PC-3 (cell line): ENCODE measurements around the gene PPT1. TPM values are rescaled to one million over a fixed set of nuclear protein-coding genes. Genes with fewer than 3 reads are reported as not detected.

Experiments
- ATAC-seq: fragments of 200-7000 bp; cut with Tn5 transposase; 2 replicates; pipeline ENCODE4 v1.9.1; 2020; ENCODE audit warnings: mild to moderate bottlenecking, moderate library complexity
- BruUV-seq: library from RNA; stranded (reverse); fragments of 400-500 nt; replicated peaks from 2 replicates; lab custom pipeline; 2021; lab: Mats Ljungman, UMichigan
- CTCF ChIA-PET: fragments of 300-600 bp; sonication (Branson Sonifier 250); formaldehyde crosslinking; loops from one replicate; lab custom pipeline; 2022; ENCODE audit warnings: antibody characterized with exemption; lab: Charles Lee
- POLR2A ChIA-PET: fragments of 300-600 bp; sonication (Branson Sonifier 250); formaldehyde crosslinking; loops from one replicate; lab custom pipeline; 2022; ENCODE audit warnings: antibody characterized with exemption; ENCODE audit not compliant: unreplicated experiment; lab: Charles Lee
- DNase-seq: peaks from one replicate; pipeline ENCODE4 v3.0.0-alpha.2; 2015
- H2AFZ ChIP-seq: fragments of 300-600 bp; sonication (generic); 2 replicates; pipeline ENCODE4 v1.6.0; 2016; ENCODE audit warnings: antibody characterized with exemption, low read length
- H3F3A ChIP-seq: fragments of 300-600 bp; sonication (generic); one replicate; pipeline ENCODE4 v1.6.0; 2017; ENCODE audit warnings: antibody characterized with exemption, low read length, control low read depth, mild to moderate bottlenecking; ENCODE audit not compliant: unreplicated experiment
- H3K27ac ChIP-seq: fragments of 300-600 bp; sonication (generic); 2 replicates; pipeline ENCODE4 v1.5.1; 2016; ENCODE audit warnings: mild to moderate bottlenecking, low read length
- H3K27me3 ChIP-seq: fragments of 300-600 bp; sonication (generic); 2 replicates; pipeline ENCODE4 v1.6.1; 2016; ENCODE audit warnings: low read length, mixed read lengths
- H3K36me3 ChIP-seq: fragments of 300-600 bp; sonication (generic); 2 replicates; pipeline ENCODE4 v1.6.1; 2016; ENCODE audit warnings: low read depth, mixed run types, low read length, mixed read lengths
- H3K4me1 ChIP-seq: fragments of 300-600 bp; sonication (generic); 2 replicates; pipeline ENCODE4 v1.5.1; 2016; ENCODE audit warnings: low read length; ENCODE audit not compliant: insufficient read depth
- H3K4me2 ChIP-seq: fragments of 300-600 bp; sonication (generic); 2 replicates; pipeline ENCODE4 v1.6.0; 2016; ENCODE audit warnings: low read length
- H3K4me3 ChIP-seq: fragments of 300-600 bp; sonication (generic); 2 replicates; pipeline ENCODE4 v1.5.1; 2016; ENCODE audit warnings: mild to moderate bottlenecking, low read length, mixed read lengths
- H3K79me2 ChIP-seq: fragments of 300-600 bp; sonication (generic); 2 replicates; pipeline ENCODE4 v1.6.1; 2017; ENCODE audit warnings: low read length, mixed read lengths
- H3K9ac ChIP-seq: fragments of 300-600 bp; sonication (generic); 2 replicates; pipeline ENCODE4 v1.6.0; 2016; ENCODE audit warnings: mild to moderate bottlenecking, low read length
- H3K9me2 ChIP-seq: fragments of 300-600 bp; sonication (generic); replicated peaks from 2 replicates; pipeline ENCODE4 v1.6.1; 2016; ENCODE audit warnings: mixed run types, low read length, mixed read lengths
- H3K9me3 ChIP-seq: fragments of 300-600 bp; sonication (generic); 2 replicates; pipeline ENCODE4 v1.6.1; 2016; ENCODE audit warnings: low read length, mixed read lengths
- H4K20me1 ChIP-seq: fragments of 300-600 bp; sonication (generic); 2 replicates; pipeline ENCODE4 v1.6.1; 2016; ENCODE audit warnings: low read length, mixed read lengths
- EZH2 ChIP-seq: fragments of 300-600 bp; sonication (generic); IDR thresholded peaks from one replicate; pipeline ENCODE4 v1.6.1; 2017; ENCODE audit warnings: antibody characterized with exemption, mild to moderate bottlenecking, low read length; ENCODE audit not compliant: unreplicated experiment
- EZH2phosphoT487 ChIP-seq: fragments of 300-600 bp; sonication (generic); IDR thresholded peaks from 2 replicates; pipeline ENCODE4 v1.6.1; 2018; ENCODE audit warnings: mild to moderate bottlenecking, antibody characterized with exemption, low read length, borderline replicate concordance
- intact Hi-C: fragments of 100-400 bp; cut with micrococcal nuclease; formaldehyde crosslinking; loops from 2 replicates; pipeline ENCODE4 v1.9.0; 2023
- total RNA-seq: library from RNA; depleted of rRNA; stranded (reverse); fragments of >200 nt; gene quantifications from 2 replicates; pipeline ENCODE4 v1.2.3, GENCODE V29; 2014
- TF ChIP-seq, protein P1 (sequence below): fragments of 300-600 bp; sonication (generic); conservative IDR thresholded peaks from 2 replicates; pipeline ENCODE4 v1.5.1; 2017; ENCODE audit warnings: antibody characterized with exemption, low read depth, mild to moderate bottlenecking, low read length

Gene PPT1
- total RNA-seq, 1 experiment from 2014 or later = 72.9 TPM

DNA sequence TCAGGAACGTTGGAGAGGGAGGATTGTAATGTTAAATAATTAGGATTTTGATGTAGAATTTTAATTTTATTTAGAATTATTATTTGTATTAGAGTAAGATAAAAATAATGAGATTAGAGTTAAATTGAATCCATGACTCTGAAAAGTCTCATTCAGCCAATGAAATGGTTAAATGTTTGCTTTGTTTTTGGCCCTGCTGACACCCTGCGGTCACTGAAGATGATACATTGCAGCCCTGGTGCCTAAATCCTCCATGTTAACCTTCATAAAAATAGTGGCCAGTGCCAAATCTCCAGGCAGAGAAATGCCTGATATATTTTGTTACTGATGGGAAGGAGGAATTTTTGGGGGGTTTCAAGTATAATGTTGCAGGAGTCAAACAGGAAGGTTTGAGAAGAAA is 36.8 kb upstream of the PPT1 start:
- Histone ChIP-seq H3F3A (no peaks in the 10 kb centered on the region), H3K9ac (no peak overlapping the region), H3K4me3 (no peak overlapping the region), H3K79me2 (no peaks in the 10 kb centered on the region), H3K36me3 (no peaks in the 10 kb centered on the region), H3K27me3 (no peaks in the 10 kb centered on the region), H3K4me2 (no peak overlapping the region), H4K20me1 (no peaks in the 10 kb centered on the region), H3K27ac (no peak overlapping the region), H3K4me1 (peaks cover 10% of the 10 kb centered on the region), H3K9me2 (no peaks in the 10 kb centered on the region), H3K9me3 (0 out of 2 replicates have a peak, but pooled peaks cover 5% of the 10 kb centered on the region), H2AFZ (no peak overlapping the region)
- ATAC-seq (no peak), DNase-seq (peak; percentile 31)
- ChIA-PET POLR2A (interaction anchor here (0.5 kb wide), 1 partner anchor 73 kb away, joined by 3 read pairs; no protein-coding TSS in a partner anchor), CTCF (no interaction called here)
- no TSS peak for BruUV-seq
- intact Hi-C loops = no loop called here
- TF ChIP-seq, protein P1, sequence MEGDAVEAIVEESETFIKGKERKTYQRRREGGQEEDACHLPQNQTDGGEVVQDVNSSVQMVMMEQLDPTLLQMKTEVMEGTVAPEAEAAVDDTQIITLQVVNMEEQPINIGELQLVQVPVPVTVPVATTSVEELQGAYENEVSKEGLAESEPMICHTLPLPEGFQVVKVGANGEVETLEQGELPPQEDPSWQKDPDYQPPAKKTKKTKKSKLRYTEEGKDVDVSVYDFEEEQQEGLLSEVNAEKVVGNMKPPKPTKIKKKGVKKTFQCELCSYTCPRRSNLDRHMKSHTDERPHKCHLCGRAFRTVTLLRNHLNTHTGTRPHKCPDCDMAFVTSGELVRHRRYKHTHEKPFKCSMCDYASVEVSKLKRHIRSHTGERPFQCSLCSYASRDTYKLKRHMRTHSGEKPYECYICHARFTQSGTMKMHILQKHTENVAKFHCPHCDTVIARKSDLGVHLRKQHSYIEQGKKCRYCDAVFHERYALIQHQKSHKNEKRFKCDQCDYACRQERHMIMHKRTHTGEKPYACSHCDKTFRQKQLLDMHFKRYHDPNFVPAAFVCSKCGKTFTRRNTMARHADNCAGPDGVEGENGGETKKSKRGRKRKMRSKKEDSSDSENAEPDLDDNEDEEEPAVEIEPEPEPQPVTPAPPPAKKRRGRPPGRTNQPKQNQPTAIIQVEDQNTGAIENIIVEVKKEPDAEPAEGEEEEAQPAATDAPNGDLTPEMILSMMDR = no peak
- no peak for TF ChIP-seq EZH2phosphoT487
- TF ChIP-seq EZH2 = no peak

DNA sequence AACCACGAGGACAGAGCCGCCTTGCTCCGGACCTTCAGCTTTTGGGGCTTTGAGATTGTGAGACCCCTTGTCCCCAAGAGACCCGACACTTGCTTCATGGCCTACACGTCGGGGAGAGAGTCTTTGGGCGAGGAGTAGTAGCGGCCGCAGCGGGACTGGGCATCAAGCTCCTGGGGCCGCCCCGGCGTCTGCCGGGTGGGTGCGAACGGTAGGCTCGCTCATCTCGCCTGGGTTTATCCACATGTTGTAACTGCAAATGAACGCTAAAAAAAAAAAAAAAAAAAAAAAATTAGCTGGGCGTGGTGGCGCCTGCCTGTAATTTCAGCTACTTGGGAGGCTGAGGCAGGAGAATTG is 36.2 kb upstream of the PPT1 start:
- Histone ChIP-seq H3K9ac (no peak overlapping the region), H3F3A (no peaks in the 10 kb centered on the region), H3K79me2 (no peaks in the 10 kb centered on the region), H3K27ac (no peak overlapping the region), H3K4me3 (no peak overlapping the region), H3K4me1 (peaks cover 10% of the 10 kb centered on the region), H3K9me3 (0 out of 2 replicates have a peak, but pooled peaks cover 5% of the 10 kb centered on the region), H3K36me3 (no peaks in the 10 kb centered on the region), H3K9me2 (no peaks in the 10 kb centered on the region), H2AFZ (no peak overlapping the region), H4K20me1 (no peaks in the 10 kb centered on the region), H3K4me2 (no peak overlapping the region), H3K27me3 (no peaks in the 10 kb centered on the region)
- ChIA-PET CTCF (no interaction called here), POLR2A (no interaction called here)
- no peak for TF ChIP-seq EZH2phosphoT487
- TF ChIP-seq, protein P1 = no peak
- TF ChIP-seq EZH2 = no peak
- intact Hi-C loops = no loop called here
- BruUV-seq = no TSS peak
- DNase-seq = no peak
- ATAC-seq = no peak

DNA sequence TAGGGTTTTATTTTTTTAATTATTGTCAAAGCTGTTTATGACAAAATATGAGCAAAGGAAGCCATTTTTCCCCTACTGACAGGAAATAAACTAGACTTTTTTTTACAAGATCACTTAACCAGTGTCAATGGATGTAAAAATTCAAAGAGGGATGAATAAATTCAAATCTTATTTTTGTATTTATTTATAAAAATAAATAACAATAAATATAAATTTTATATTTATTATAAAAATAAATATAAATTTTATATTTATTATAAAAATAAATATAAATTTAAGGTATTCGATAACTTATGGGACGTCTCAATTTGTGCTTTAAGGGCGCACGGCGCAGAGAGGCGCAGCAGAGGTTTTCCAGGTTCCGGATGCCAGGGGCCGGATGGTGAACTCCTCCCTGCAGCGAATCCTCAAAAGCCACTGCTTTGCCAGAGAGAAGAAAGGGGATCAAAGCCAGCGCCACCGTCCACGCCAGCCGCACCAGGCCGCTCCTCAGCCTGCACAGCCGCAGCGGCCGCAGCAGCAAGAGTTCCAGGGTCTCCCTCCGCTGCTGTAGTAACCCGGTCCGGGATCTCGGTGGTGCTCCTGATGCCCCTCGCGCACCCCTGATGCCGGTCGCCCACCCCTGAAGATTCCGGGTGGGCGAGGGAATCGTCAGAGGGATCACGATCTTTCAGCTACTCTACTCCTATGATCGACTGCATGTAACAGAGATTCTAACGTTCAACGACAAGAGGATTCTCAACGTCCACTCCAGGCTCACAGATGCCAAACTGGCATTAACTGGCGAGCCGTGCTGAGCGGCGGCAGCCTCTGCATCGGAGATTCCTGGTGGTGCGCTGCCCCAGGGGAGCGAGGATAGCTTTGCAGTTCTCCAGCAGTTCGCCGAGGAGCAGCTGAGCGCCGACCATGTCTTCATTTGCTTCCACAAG is 35.6 kb upstream of the PPT1 start:
- Histone ChIP-seq H3K27ac (no peak overlapping the region), H4K20me1 (no peaks in the 10 kb centered on the region), H3K36me3 (no peaks in the 10 kb centered on the region), H2AFZ (no peak overlapping the region), H3K9me2 (no peaks in the 10 kb centered on the region), H3F3A (no peaks in the 10 kb centered on the region), H3K4me1 (peaks cover 10% of the 10 kb centered on the region), H3K4me2 (no peak overlapping the region), H3K9me3 (0 out of 2 replicates have a peak, but pooled peaks cover 5% of the 10 kb centered on the region), H3K79me2 (no peaks in the 10 kb centered on the region), H3K9ac (no peak overlapping the region), H3K27me3 (no peaks in the 10 kb centered on the region), H3K4me3 (no peak overlapping the region)
- ChIA-PET CTCF (no interaction called here), POLR2A (no interaction called here)
- TF ChIP-seq, protein P1 = no peak
- TF ChIP-seq EZH2 (no peak), EZH2phosphoT487 (no peak)
- BruUV-seq = no TSS peak
- no peak for ATAC-seq
- intact Hi-C loops = no loop called here
- DNase-seq = no peak
